Endometrial microvascular endothelial cells (primary cell): ENCODE data around the gene PTPRB. TPM values are rescaled to one million over a fixed set of nuclear protein-coding genes. Genes with fewer than 3 reads are reported as not detected.
"Not testable (repeated sequence)": the region's sequence is repeated elsewhere in the genome, so short reads cannot be mapped to it uniquely, and the experiment has no call there.

ENCODE experiments used
- in situ Hi-C: cut with HindIII; loops from 2 replicates; pipeline ENCODE4 v1.10.0; 2017; ENCODE audit warnings: low sequenced_read_pairs, low pct_unique_long_range_greater_than_20kb; ENCODE audit errors: inconsistent ontology term
- total RNA-seq: library from RNA; depleted of rRNA; stranded (reverse); fragments of >200 nt; gene quantifications from one replicate; pipeline ENCODE4 v1.2.3, GENCODE V29; 2015; ENCODE audit errors: inconsistent ontology term

PTPRB gene
- total RNA-seq, 1 donor from 2014 or later = 37.1 TPM

DNA sequence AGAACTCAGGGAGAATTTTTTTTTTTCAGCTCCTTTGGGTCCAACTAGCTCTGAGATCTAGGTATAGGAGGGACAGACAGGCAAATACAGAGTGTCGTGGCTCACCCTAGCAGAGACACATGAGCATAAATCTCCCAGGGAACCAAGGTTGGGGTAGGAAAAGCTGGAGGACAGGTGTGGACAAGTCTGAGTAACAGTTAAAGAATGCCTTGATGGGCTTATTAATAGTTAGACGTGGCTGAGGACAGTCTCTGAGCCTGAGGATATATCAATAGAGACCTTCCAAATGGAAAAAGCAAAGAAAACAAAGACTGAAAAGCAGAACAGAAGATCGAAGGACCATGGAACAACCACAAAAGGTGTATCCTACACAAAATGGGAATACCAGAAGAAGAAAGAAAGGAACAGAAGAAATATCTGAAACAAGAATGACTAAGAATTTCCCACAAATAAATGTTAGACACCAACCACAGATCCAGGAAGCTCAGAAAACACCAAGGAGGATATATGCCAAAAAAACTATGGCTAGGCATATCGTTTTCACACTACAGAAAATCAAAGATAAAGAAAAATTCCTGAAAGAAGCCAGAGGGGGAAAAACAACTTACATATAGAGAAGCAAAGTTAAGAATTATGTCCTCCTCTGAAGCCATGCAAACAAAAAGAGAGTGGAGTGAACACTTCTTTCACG lies 80.9 kb downstream of the PTPRB start:
- in situ Hi-C loops = no loop called here

DNA sequence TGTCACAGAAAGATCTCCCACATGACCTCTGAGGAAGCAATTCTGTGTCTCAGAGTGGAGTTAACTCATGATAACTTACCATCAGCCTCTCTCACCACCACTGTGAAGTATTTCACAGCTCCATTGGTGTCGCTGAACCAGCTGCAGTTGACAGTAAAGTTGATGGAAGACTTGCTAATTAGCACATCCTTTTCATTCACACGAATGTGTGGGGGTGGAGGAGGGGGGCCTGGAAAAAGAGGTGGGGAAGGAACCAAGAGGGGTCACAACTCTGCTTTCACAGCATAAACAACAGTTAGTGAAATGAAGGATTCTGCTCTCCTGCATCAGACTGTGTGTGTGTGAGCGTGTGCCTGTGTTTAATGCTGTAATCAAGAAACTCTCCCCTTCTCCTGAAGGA lies 82.1 kb downstream of the PTPRB start:
- in situ Hi-C loops = no loop called here

DNA sequence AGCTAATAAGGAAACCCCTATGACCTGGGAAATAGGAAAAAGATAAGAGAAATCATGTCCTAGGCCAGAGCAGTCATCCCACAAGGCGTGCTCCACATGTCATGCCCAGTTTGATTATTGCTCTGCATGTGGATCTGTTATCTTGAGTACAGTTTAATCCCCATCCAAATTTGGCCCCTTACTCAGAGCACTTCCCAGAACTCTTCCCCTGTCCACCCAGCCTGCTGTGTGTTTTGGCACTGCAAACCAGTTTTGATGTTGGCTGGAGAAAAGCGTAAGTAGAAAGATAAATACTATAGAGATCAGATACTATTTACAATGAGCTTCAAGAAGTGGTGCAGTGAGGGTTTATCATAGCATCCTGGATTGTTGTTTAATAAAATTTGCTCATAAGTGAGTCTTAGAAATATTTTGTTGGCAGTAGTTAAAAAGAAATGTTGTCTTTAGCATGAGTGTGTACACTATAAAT lies 83.8 kb downstream of the PTPRB start:
- in situ Hi-C loops = no loop called here

GRCh38 chr12:70551731-70552130 lies 85.5 kb downstream of the PTPRB start:
- in situ Hi-C loops = no loop called here

- in situ Hi-C loops = no loop called here
Observed at GRCh38 chr12:70550180-70550577, 87.0 kb downstream of the PTPRB start.

GRCh38 chr12:70549340-70550179 lies 87.7 kb downstream of the PTPRB start:
- in situ Hi-C loops = loop anchor here (25.0 kb wide), 1 partner anchor 662 kb away; no protein-coding TSS in a partner anchor

GRCh38 chr12:70543444-70543843 lies 93.8 kb downstream of the PTPRB start:
- in situ Hi-C loops = loop anchor here (25.0 kb wide), 1 partner anchor 656 kb away; no protein-coding TSS in a partner anchor

- in situ Hi-C loops = loop anchor here (25.0 kb wide), 1 partner anchor 654 kb away; no protein-coding TSS in a partner anchor
Observed at GRCh38 chr12:70540996-70541395, 96.2 kb downstream of the PTPRB start.

DNA sequence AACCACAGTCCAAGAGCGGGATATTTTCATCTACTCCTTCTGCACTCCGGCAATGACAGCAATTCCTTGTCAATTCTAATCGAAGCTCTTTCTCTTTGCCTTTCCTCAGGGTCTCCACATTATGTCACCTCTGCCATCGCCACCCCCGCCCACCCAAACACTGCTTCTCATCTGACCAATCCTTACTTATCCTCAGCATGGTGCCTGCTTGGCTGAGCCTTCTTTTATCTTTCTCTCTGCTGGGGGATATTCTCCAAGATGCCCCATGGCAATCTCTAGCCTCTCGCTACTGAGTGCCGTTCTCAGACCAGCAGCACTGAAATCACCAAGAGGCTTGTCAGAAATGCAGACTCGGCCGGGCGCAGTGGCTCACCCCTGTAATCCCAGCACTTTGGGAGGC lies 100.6 kb downstream of the PTPRB start:
- in situ Hi-C loops = loop anchor here (25.0 kb wide), 1 partner anchor 649 kb away; no protein-coding TSS in a partner anchor

DNA sequence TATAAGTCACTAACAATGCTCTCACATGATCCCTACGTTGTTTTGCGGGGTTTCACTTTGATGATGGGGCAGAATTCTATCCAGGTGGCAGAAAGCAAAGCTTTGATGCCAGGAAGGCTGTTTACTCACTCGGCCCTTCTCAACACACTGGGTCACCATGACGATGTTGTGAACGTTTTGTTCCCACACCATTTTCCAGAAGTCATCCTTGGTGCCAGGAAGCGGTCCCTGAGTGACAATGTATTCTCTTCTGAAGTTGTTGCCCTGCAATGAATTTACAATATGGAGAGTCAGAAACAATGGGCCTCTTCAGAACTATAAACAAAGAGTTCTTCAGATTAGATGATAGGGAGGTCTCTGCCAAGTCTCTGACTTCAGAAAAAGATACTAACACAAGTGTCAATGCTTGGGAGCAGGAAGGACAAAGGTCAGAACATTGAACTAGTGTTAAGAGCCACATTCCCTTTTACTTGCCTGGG lies 101.3 kb downstream of the PTPRB start:
- in situ Hi-C loops = loop anchor here (25.0 kb wide), 1 partner anchor 649 kb away; no protein-coding TSS in a partner anchor

- in situ Hi-C loops = loop anchor here (25.0 kb wide), 1 partner anchor 647 kb away; no protein-coding TSS in a partner anchor
Observed at GRCh38 chr12:70534466-70534865, 102.8 kb downstream of the PTPRB start.

DNA sequence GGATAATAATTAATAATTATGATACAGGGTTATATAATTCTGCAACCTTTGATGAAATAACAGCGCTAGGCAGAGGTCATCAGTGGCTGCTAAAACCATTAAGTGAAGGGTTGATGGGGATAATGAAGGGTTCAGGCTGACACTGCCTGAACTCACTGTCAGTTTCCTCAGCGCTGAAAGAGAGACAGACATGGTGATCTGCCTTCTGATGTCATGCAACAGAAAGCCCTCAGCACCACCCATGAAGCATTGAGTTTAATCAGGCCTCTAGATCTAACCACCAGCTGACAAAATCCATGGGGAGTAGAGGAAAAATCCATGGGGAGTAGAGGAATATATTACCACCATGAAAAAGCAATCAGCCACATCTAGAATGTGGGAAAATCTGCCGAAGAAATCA lies 107.6 kb downstream of the PTPRB start:
- in situ Hi-C loops = loop anchor here (25.0 kb wide), 1 partner anchor 642 kb away; no protein-coding TSS in a partner anchor

GRCh38 chr12:70520847-70521246 lies 116.4 kb downstream of the PTPRB start:
- in situ Hi-C loops = no loop called here

GRCh38 chr12:70513426-70513825 lies 123.8 kb downstream of the PTPRB start:
- in situ Hi-C loops = no loop called here

GRCh38 chr12:70508178-70508577 lies 129.1 kb downstream of the PTPRB start:
- in situ Hi-C loops = no loop called here

DNA sequence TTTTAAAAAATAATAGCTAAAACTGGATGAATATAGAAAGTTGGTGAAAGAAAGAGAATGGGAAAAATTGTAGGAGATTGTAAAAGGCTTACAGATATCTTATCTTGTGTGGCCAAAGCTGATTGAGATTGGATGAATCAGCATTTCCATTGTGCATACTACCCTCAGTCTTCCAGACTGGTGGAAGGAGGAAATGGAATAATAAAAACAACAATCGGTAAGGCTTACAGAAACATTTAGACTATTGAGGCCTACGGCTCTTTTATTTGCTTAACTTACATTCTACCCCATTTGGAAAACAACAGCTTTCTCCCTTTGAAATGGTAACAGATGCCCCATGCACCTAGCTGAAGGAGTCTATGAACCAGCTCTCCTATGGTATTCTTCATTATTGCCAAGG lies 129.8 kb downstream of the PTPRB start:
- in situ Hi-C loops = no loop called here

GRCh38 chr12:70497508-70497907 lies 139.7 kb downstream of the PTPRB start:
- in situ Hi-C loops = no loop called here

DNA sequence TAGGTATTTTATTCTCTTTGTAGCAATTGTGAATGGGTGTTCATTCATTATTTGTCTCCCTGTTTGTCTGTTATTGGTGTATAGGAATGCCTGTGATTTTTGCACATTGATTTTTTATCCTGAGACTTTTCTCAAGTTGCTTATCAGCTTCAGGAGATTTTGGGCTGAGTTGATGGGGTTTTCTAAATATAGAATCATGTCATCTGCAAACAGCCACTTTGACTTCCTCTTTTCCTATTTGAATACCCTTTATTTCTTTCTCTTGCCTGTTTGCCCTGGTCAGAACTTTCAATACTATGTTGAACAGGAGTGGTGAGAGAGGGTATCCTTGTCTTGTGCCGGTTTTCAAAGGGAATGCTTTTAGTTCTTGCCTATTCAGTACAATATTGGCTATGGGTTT lies 144.3 kb downstream of the PTPRB start:
- in situ Hi-C loops = not testable (repeated sequence)

GRCh38 chr12:70490928-70491327 lies 146.3 kb downstream of the PTPRB start:
- in situ Hi-C loops = not testable (repeated sequence)
